ENCODE measurements around the gene URGCP. TPM values are rescaled to one million over a fixed set of nuclear protein-coding genes. Genes with fewer than 3 reads are reported as not detected.

The URGCP gene
- total RNA-seq, 1 experiment from 2014 or later: 28.0 TPM

GRCh38 chr7:43905956-43906330 is 453 bp downstream of the URGCP start:
- CTCF ChIA-PET: no interaction called here
- intact Hi-C loops (cut with micrococcal nuclease): no loop called here

More at GRCh38 chr7:43905956-43906330, 453 bp downstream of the URGCP start:
- ATAC-seq: peak; percentile 42
- Histone ChIP-seq H3K9me2 (ENCODE audit: insufficient read depth) (no peaks in the 10 kb centered on the region), H3K9me3 (ENCODE audit: control insufficient read depth in 1 of 2, insufficient read depth in 1 of 2, low read depth in 1 of 2, low read length in 2 of 2) (no peaks in the 10 kb centered on the region), H3K4me2 (ENCODE audit: low read length) (peak overlapping the region; percentile 89), H3K4me3 (replicated peaks in 1 of 2; ENCODE audit: low read depth in 1 of 2, low read length in 2 of 2) (peak overlapping the region; percentile 75 to 80), H3K4me1 (ENCODE audit: control insufficient read depth in 1 of 2, insufficient read depth in 2 of 2, low read length in 2 of 2) (peaks cover 13 to 24% of the 10 kb centered on the region in 2 experiments), H3K79me2 (ENCODE audit: insufficient read depth, low read length) (peaks cover 51% of the 10 kb centered on the region), H3K9ac (ENCODE audit: low read length) (peak overlapping the region; percentile 71), H3K27me3 (ENCODE audit: insufficient read depth, low read length) (no peaks in the 10 kb centered on the region), H2AFZ (ENCODE audit: low read depth, low read length, poor library complexity, severe bottlenecking) (no peak overlapping the region), H3K27ac (ENCODE audit: low read depth, low read length) (peak overlapping the region; percentile 76), H4K20me1 (ENCODE audit: insufficient read depth) (no peaks in the 10 kb centered on the region), H3K36me3 (ENCODE audit: control insufficient read depth in 1 of 2, insufficient read depth in 2 of 2, low read length in 2 of 2) (no peaks in the 10 kb centered on the region)
- ChIA-PET POLR2A (no interaction called here), RAD21 (ENCODE audit: low non-redundant PET in 1 of 2, low total read pairs in 2 of 2, uncharacterized antibody in 2 of 2, unreplicated experiment in 2 of 2) (no interaction called here)
- BruUV-seq (replicated peaks): no TSS peak
- no peak; the same call in 1 of the 2 replicates for TF ChIP-seq POLR2AphosphoS5 (IDR thresholded peaks at IDR 0.05; ENCODE audit: low read depth, low read length)
- TF ChIP-seq SIN3A (IDR thresholded peaks at IDR 0.05; ENCODE audit: low read depth): no peak
- TF ChIP-seq REST (IDR thresholded peaks at IDR 0.05; ENCODE audit: low read depth): no peak
- no peak for TF ChIP-seq JUND (IDR thresholded peaks at IDR 0.05)
- TF ChIP-seq YY1 (IDR thresholded peaks at IDR 0.05; ENCODE audit: extremely low read depth, insufficient replicate concordance, low read depth, low read length): no peak
- TF ChIP-seq ATF3 (IDR thresholded peaks at IDR 0.05): no peak
- TF ChIP-seq ZFX (IDR thresholded peaks at IDR 0.05): no peak
- TF ChIP-seq EZH2 (IDR thresholded peaks at IDR 0.05): no peak
- TF ChIP-seq, protein P1, sequence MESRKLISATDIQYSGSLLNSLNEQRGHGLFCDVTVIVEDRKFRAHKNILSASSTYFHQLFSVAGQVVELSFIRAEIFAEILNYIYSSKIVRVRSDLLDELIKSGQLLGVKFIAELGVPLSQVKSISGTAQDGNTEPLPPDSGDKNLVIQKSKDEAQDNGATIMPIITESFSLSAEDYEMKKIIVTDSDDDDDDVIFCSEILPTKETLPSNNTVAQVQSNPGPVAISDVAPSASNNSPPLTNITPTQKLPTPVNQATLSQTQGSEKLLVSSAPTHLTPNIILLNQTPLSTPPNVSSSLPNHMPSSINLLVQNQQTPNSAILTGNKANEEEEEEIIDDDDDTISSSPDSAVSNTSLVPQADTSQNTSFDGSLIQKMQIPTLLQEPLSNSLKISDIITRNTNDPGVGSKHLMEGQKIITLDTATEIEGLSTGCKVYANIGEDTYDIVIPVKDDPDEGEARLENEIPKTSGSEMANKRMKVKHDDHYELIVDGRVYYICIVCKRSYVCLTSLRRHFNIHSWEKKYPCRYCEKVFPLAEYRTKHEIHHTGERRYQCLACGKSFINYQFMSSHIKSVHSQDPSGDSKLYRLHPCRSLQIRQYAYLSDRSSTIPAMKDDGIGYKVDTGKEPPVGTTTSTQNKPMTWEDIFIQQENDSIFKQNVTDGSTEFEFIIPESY (IDR thresholded peaks at IDR 0.05; ENCODE audit: extremely low read depth, insufficient replicate concordance, low read length): no peak
- TF ChIP-seq MAX (IDR thresholded peaks at IDR 0.05): no peak
- no peak for TF ChIP-seq CBX3 (IDR thresholded peaks at IDR 0.05; ENCODE audit: low read depth)
- TF ChIP-seq ELF1 (IDR thresholded peaks at IDR 0.05; ENCODE audit: borderline replicate concordance, low read depth): no peak
- no peak for TF ChIP-seq ZNF274 (IDR thresholded peaks at IDR 0.05; ENCODE audit: low read depth, low read length)
- no peak for TF ChIP-seq TCF7L2 (IDR thresholded peaks at IDR 0.05; ENCODE audit: borderline replicate concordance, extremely low read depth, insufficient read depth, insufficient read length)
- TF ChIP-seq EZH2phosphoT487 (IDR thresholded peaks at IDR 0.05; ENCODE audit: borderline replicate concordance): no peak
- no peak for TF ChIP-seq SRF (IDR thresholded peaks at IDR 0.05; ENCODE audit: low read depth)
- TF ChIP-seq CEBPB (IDR thresholded peaks at IDR 0.05; ENCODE audit: low read depth): no peak
- TF ChIP-seq FOSL1 (IDR thresholded peaks at IDR 0.05; ENCODE audit: low read depth): no peak
- TF ChIP-seq SP1 (IDR thresholded peaks at IDR 0.05; ENCODE audit: low read depth): no peak
- DNase-seq (ENCODE audit: low read depth, low spot score): no peak

Measured in HCT116 (cell line).